H1 (cell line): Measurements from ENCODE around the gene CHSY3. TPM values are rescaled to one million over a fixed set of nuclear protein-coding genes. Genes with fewer than 3 reads are reported as not detected.

ENCODE experiments used
- CTCF ChIA-PET: fragments of 300-600 bp; sonication (Branson Sonifier 250); formaldehyde crosslinking; loops from one replicate; lab custom pipeline; 2021; ENCODE audit not compliant: partially characterized antibody; lab: Charles Lee
- POLR2A ChIA-PET: fragments of 300-600 bp; sonication (Branson Sonifier 250); formaldehyde crosslinking; loops from one replicate; lab custom pipeline; 2021; ENCODE audit warnings: inconsistent platforms; ENCODE audit not compliant: partially characterized antibody; lab: Charles Lee
- DNase-seq, 2 experiments: peaks; one replicate each; pipeline versions ENCODE4 v3.0.0 to v3.0.0-alpha.2; 2010 to 2022; ENCODE audit warnings: low spot score in 2 of 2, low read depth in 1 of 2, mixed read lengths in 1 of 2
- FAIRE-seq: peaks from 2 replicates; lab custom pipeline; 2011; peaks lifted over from hg19 to GRCh38; lab: Jason Lieb, UNC
- H2AFZ ChIP-seq: 2 replicates; pipeline ENCODE4 v1.8.1; 2012; ENCODE audit warnings: low read length, inconsistent platforms
- H2AK5ac ChIP-seq: 2 replicates; pipeline ENCODE4 v1.6.1; 2013; ENCODE audit warnings: low read depth, low read length
- H2BK120ac ChIP-seq: replicated peaks from 2 replicates; pipeline ENCODE3; 2013; ENCODE audit warnings: low read depth, low read length, inconsistent platforms
- H2BK12ac ChIP-seq: 2 replicates; pipeline ENCODE4 v1.6.1; 2013; ENCODE audit warnings: low read depth, low read length
- H2BK15ac ChIP-seq: 2 replicates; pipeline ENCODE4 v1.6.1; 2013; ENCODE audit warnings: low read length
- H2BK20ac ChIP-seq: 2 replicates; pipeline ENCODE4 v1.6.1; 2013; ENCODE audit warnings: low read length
- H2BK5ac ChIP-seq: 2 replicates; pipeline ENCODE4 v1.6.1; 2013; ENCODE audit warnings: low read depth, low read length
- H3K14ac ChIP-seq: 2 replicates; pipeline ENCODE4 v1.6.1; 2013; ENCODE audit warnings: inconsistent platforms; ENCODE audit not compliant: insufficient read length
- H3K18ac ChIP-seq: 2 replicates; pipeline ENCODE4 v1.6.1; 2013; ENCODE audit warnings: low read length; ENCODE audit errors: extremely low read depth
- H3K23ac ChIP-seq: 2 replicates; pipeline ENCODE4 v1.6.1; 2013; ENCODE audit warnings: inconsistent platforms; ENCODE audit not compliant: insufficient read length
- H3K23me2 ChIP-seq: 2 replicates; pipeline ENCODE4 v1.6.1; 2013; ENCODE audit warnings: low read depth, low read length
- H3K27ac ChIP-seq: 2 replicates; pipeline ENCODE4 v1.6.1; 2011; ENCODE audit warnings: low read depth, low read length, inconsistent platforms
- H3K27me3 ChIP-seq, 4 experiments: replicated peaks in 1 of 4; 1 replicate in 1 of 4; 2 replicates in 3 of 4; pipeline versions ENCODE4 v1.6.1 to v1.8.1; 2011 to 2013; ENCODE audit warnings: low read length in 3 of 4, mild to moderate bottlenecking in 3 of 4, inconsistent platforms in 2 of 4, mixed read lengths in 2 of 4, moderate library complexity in 1 of 4; ENCODE audit not compliant: control insufficient read depth in 3 of 4, insufficient read depth in 3 of 4; ENCODE audit errors: extremely low read depth in 1 of 4
- H3K36me3 ChIP-seq, 4 experiments: 2 replicates each; pipeline versions ENCODE4 v1.6.1 to v1.8.1; 2011 to 2013; ENCODE audit warnings: mild to moderate bottlenecking in 4 of 4, low read length in 3 of 4, moderate library complexity in 2 of 4, control low read depth in 1 of 4, inconsistent platforms in 1 of 4; ENCODE audit not compliant: insufficient read depth in 4 of 4, control insufficient read depth in 2 of 4
- H3K4ac ChIP-seq: replicated peaks from 2 replicates; pipeline ENCODE3; 2013; ENCODE audit warnings: low read length, low read depth, mixed read lengths, inconsistent platforms; ENCODE audit not compliant: insufficient read length
- H3K4me1 ChIP-seq, 4 experiments: replicated peaks in 1 of 4; 1 replicate in 1 of 4; 2 replicates in 3 of 4; pipeline versions ENCODE4 v1.6.1 to v1.8.1; 2011 to 2013; ENCODE audit warnings: low read length in 3 of 4, inconsistent platforms in 2 of 4, mixed read lengths in 1 of 4; ENCODE audit not compliant: insufficient read depth in 4 of 4, control insufficient read depth in 3 of 4
- H3K4me2 ChIP-seq, 2 experiments: 2 replicates each; pipeline versions ENCODE4 v1.6.1 to v1.8.1; 2011 to 2013; ENCODE audit warnings: low read depth in 2 of 2, low read length in 2 of 2, control low read depth in 1 of 2, inconsistent platforms in 1 of 2, mild to moderate bottlenecking in 1 of 2; ENCODE audit not compliant: insufficient read depth in 1 of 2
- H3K4me3 ChIP-seq, 4 experiments: fragments of 200-600, 300-600 bp in 1 of 4; sonication (generic), shearing (Covaris generic), sonication (Bioruptor Twin) in 1 of 4; 2 replicates each; pipeline versions ENCODE4 v1.5.1 to v1.8.1; 2011 to 2016; ENCODE audit warnings: low read length in 4 of 4, low read depth in 3 of 4, control low read depth in 2 of 4, inconsistent platforms in 2 of 4, mild to moderate bottlenecking in 2 of 4, mixed read lengths in 1 of 4, moderate library complexity in 1 of 4; ENCODE audit not compliant: insufficient read depth in 2 of 4; ENCODE audit errors: extremely low read depth in 1 of 4
- H3K56ac ChIP-seq: replicated peaks from 2 replicates; pipeline ENCODE3; 2013; ENCODE audit warnings: low read depth, mild to moderate bottlenecking, mixed read lengths, low read length, inconsistent platforms; ENCODE audit not compliant: insufficient read length
- H3K79me1 ChIP-seq: 2 replicates; pipeline ENCODE4 v1.6.1; 2013; ENCODE audit warnings: low read depth, low read length, control low read depth
- H3K79me2 ChIP-seq, 2 experiments: 2 replicates each; pipeline versions ENCODE4 v1.6.1 to v1.8.1; 2012 to 2013; ENCODE audit warnings: low read length in 2 of 2, mild to moderate bottlenecking in 2 of 2, inconsistent platforms in 1 of 2; ENCODE audit not compliant: insufficient read depth in 2 of 2, control insufficient read depth in 1 of 2
- H3K9ac ChIP-seq, 4 experiments: replicated peaks in 1 of 4; 1 replicate in 1 of 4; 2 replicates in 3 of 4; pipeline versions ENCODE4 v1.6.1 to v1.8.1; 2011 to 2013; ENCODE audit warnings: low read depth in 3 of 4, low read length in 3 of 4, control low read depth in 2 of 4, mild to moderate bottlenecking in 2 of 4, moderate library complexity in 2 of 4, inconsistent platforms in 1 of 4; ENCODE audit errors: extremely low read depth in 1 of 4
- H3K9me3 ChIP-seq, 2 experiments: 2 replicates each; pipeline versions ENCODE4 v1.6.1 to v1.8.1; 2012 to 2013; ENCODE audit warnings: mild to moderate bottlenecking in 2 of 2, moderate library complexity in 2 of 2, control low read depth in 1 of 2, inconsistent platforms in 1 of 2, low read depth in 1 of 2, low read length in 1 of 2, mixed read lengths in 1 of 2; ENCODE audit not compliant: insufficient read depth in 2 of 2
- H4K20me1 ChIP-seq, 2 experiments: replicated peaks in 1 of 2; 2 replicates each; pipeline versions ENCODE3 to v1.8.1; 2011 to 2013; ENCODE audit warnings: inconsistent platforms in 2 of 2, low read length in 2 of 2, mild to moderate bottlenecking in 1 of 2; ENCODE audit not compliant: insufficient read depth in 2 of 2, control insufficient read depth in 1 of 2
- H4K5ac ChIP-seq: 2 replicates; pipeline ENCODE4 v1.6.1; 2013; ENCODE audit warnings: low read length, low read depth, mixed read lengths, inconsistent platforms; ENCODE audit not compliant: insufficient read length
- H4K8ac ChIP-seq: 2 replicates; pipeline ENCODE4 v1.8.0; 2013; ENCODE audit warnings: mild to moderate bottlenecking, moderate library complexity, low read length, inconsistent platforms; ENCODE audit not compliant: insufficient read depth; ENCODE audit errors: extremely low read depth
- H4K91ac ChIP-seq: replicated peaks from 2 replicates; pipeline ENCODE3; 2013; ENCODE audit warnings: low read length, mixed read lengths, inconsistent platforms; ENCODE audit not compliant: insufficient read length
- CEBPB ChIP-seq: IDR thresholded peaks from 2 replicates; pipeline ENCODE4 v1.6.1; 2012; ENCODE audit warnings: low read depth, low read length
- CHD2 ChIP-seq: IDR thresholded peaks from 2 replicates; pipeline ENCODE4 v1.6.1; 2012; ENCODE audit warnings: low read length, improper control_type of control experiment
- CTCF ChIP-seq, 3 experiments: IDR thresholded peaks; 1 replicate in 2 of 3; 2 replicates in 1 of 3; pipeline versions ENCODE4 v1.5.1 to v1.6.1; 2011; ENCODE audit warnings: low read length in 3 of 3, mild to moderate bottlenecking in 3 of 3, inconsistent platforms in 2 of 3, low read depth in 1 of 3, moderate library complexity in 1 of 3; ENCODE audit not compliant: insufficient read depth in 1 of 3; ENCODE audit errors: control extremely low read depth in 1 of 3
- HDAC2 ChIP-seq, 2 experiments: fragments of 300-600 bp in 1 of 2; sonication (generic) in 1 of 2; IDR thresholded peaks; 2 replicates each; pipeline ENCODE4 v1.6.1; 2011 to 2012; ENCODE audit warnings: low read depth in 2 of 2, low read length in 2 of 2, mild to moderate bottlenecking in 2 of 2, moderate library complexity in 2 of 2, borderline replicate concordance in 1 of 2, inconsistent platforms in 1 of 2
- PHF8 ChIP-seq: fragments of 200-600 bp; sonication (generic); conservative IDR thresholded peaks from 2 replicates; pipeline ENCODE4 v1.7.1; 2012; ENCODE audit warnings: low read depth, mild to moderate bottlenecking, inconsistent platforms, low read length, moderate library complexity
- SP1 ChIP-seq: IDR thresholded peaks from 2 replicates; pipeline ENCODE4 v1.6.1; 2011; ENCODE audit warnings: low read depth, low read length
- SP2 ChIP-seq: IDR thresholded peaks from 2 replicates; pipeline ENCODE4 v1.6.1; 2012; ENCODE audit warnings: mild to moderate bottlenecking, low read length, inconsistent platforms
- USF2 ChIP-seq: IDR thresholded peaks from 2 replicates; pipeline ENCODE4 v1.6.1; 2011; ENCODE audit warnings: low read length, improper control_type of control experiment
- polyA plus RNA-seq, 7 experiments: library from polyadenylated mRNA; depleted of rRNA in 3 of 7; stranded (reverse) in 5 of 7; unstranded in 2 of 7; fragments of >200 nt in 5 of 7; fragments of 200-250 nt in 2 of 7; gene quantifications; 1 replicate in 5 of 7; 2 replicates in 1 of 7; 4 replicates in 1 of 7; pipeline versions ENCODE4 v1.2.1 to v1.2.3, GENCODE V29; 2011 to 2013; ENCODE audit warnings: missing spikeins in 2 of 7, mixed read lengths in 2 of 7
- total RNA-seq: library from RNA; stranded (reverse); fragmentation: NEBNext Ultra II Directional; extraction: Animal tissue kit (Norgen Biotek cat#: 25700); gene quantifications from 2 replicates; pipeline ENCODE4 v1.2.1, GENCODE V29; 2021

The CHSY3 gene
- total and polyA plus RNA-seq, 2 of the 8 experiments (the other 6 are each of a cell fraction or from before 2014, with no cell fraction given) = 0.24 to 1.8 TPM

- CTCF ChIA-PET = no interaction called here
- no peaks in the 10 kb centered on the region for H3K36me3 ChIP-seq
- TF ChIP-seq CHD2 = no peak
- no peak for TF ChIP-seq SP2
- no peak for TF ChIP-seq SP1
- no peak for TF ChIP-seq CEBPB
- TF ChIP-seq CTCF (IDR thresholded peaks at IDR 0.05; ENCODE audit: control extremely low read depth in 1 of 3, insufficient read depth in 1 of 3, low read depth in 1 of 3, low read length in 3 of 3) = no peak
- TF ChIP-seq HDAC2 (IDR thresholded peaks at IDR 0.05; ENCODE audit: borderline replicate concordance in 1 of 2, low read depth in 2 of 2, low read length in 2 of 2) = no peak
- TF ChIP-seq USF2 = no peak
- TF ChIP-seq PHF8 = no peak
- no peak overlapping the region for H2AFZ ChIP-seq
- H4K8ac ChIP-seq = no peak overlapping the region
- H3K27me3 ChIP-seq = no peaks in the 10 kb centered on the region
- no peaks in the 10 kb centered on the region for H3K23me2 ChIP-seq
- no peaks in the 10 kb centered on the region for H3K9me3 ChIP-seq
- no peak overlapping the region for H3K27ac ChIP-seq
- H2BK120ac ChIP-seq = no peak overlapping the region
- no peak overlapping the region for H3K9ac ChIP-seq
- no peak overlapping the region for H3K4me2 ChIP-seq
- DNase-seq (no peak), FAIRE-seq (no peak)
- no peak overlapping the region for H2BK5ac ChIP-seq
- H2BK20ac ChIP-seq = no peak overlapping the region
- no peak overlapping the region for H2BK15ac ChIP-seq
- H4K20me1 ChIP-seq = no peaks in the 10 kb centered on the region
- no peak overlapping the region for H3K4me3 ChIP-seq
- no peak overlapping the region for H3K18ac ChIP-seq
- no peak overlapping the region for H4K91ac ChIP-seq
- no peak overlapping the region for H2AK5ac ChIP-seq
- no peak overlapping the region for H4K5ac ChIP-seq
- no peak overlapping the region for H2BK12ac ChIP-seq
- H3K56ac ChIP-seq = no peak overlapping the region
- H3K4ac ChIP-seq = no peak overlapping the region
- no peak overlapping the region for H3K14ac ChIP-seq
- POLR2A ChIA-PET = no interaction called here
- no peak overlapping the region for H3K23ac ChIP-seq
- H3K79me1 ChIP-seq = no peaks in the 10 kb centered on the region
- H3K79me2 ChIP-seq = no peaks in the 10 kb centered on the region
- no peaks in the 10 kb centered on the region; a peak in 1 of 7 replicates for H3K4me1 ChIP-seq
These were observed 318.3 kb downstream of the CHSY3 start for GRCh38 chr5:130222573-130222972.
